H1 (cell line): Measurements from ENCODE around the gene RERG. TPM values are rescaled to one million over a fixed set of nuclear protein-coding genes. Genes with fewer than 3 reads are reported as not detected.

Source experiments
- CTCF ChIA-PET: fragments of 300-600 bp; sonication (Branson Sonifier 250); formaldehyde crosslinking; loops from one replicate; lab custom pipeline; 2021; ENCODE audit not compliant: partially characterized antibody; lab: Charles Lee
- POLR2A ChIA-PET: fragments of 300-600 bp; sonication (Branson Sonifier 250); formaldehyde crosslinking; loops from one replicate; lab custom pipeline; 2021; ENCODE audit warnings: inconsistent platforms; ENCODE audit not compliant: partially characterized antibody; lab: Charles Lee
- DNase-seq, 2 experiments: peaks; one replicate each; pipeline versions ENCODE4 v3.0.0 to v3.0.0-alpha.2; 2010 to 2022; ENCODE audit warnings: low spot score in 2 of 2, low read depth in 1 of 2, mixed read lengths in 1 of 2
- FAIRE-seq: peaks from 2 replicates; lab custom pipeline; 2011; peaks lifted over from hg19 to GRCh38; lab: Jason Lieb, UNC
- H2AFZ ChIP-seq: 2 replicates; pipeline ENCODE4 v1.8.1; 2012; ENCODE audit warnings: low read length, inconsistent platforms
- H2AK5ac ChIP-seq: 2 replicates; pipeline ENCODE4 v1.6.1; 2013; ENCODE audit warnings: low read depth, low read length
- H2BK120ac ChIP-seq: replicated peaks from 2 replicates; pipeline ENCODE3; 2013; ENCODE audit warnings: low read depth, low read length, inconsistent platforms
- H2BK12ac ChIP-seq: 2 replicates; pipeline ENCODE4 v1.6.1; 2013; ENCODE audit warnings: low read depth, low read length
- H2BK15ac ChIP-seq: 2 replicates; pipeline ENCODE4 v1.6.1; 2013; ENCODE audit warnings: low read length
- H2BK20ac ChIP-seq: 2 replicates; pipeline ENCODE4 v1.6.1; 2013; ENCODE audit warnings: low read length
- H2BK5ac ChIP-seq: 2 replicates; pipeline ENCODE4 v1.6.1; 2013; ENCODE audit warnings: low read depth, low read length
- H3K14ac ChIP-seq: 2 replicates; pipeline ENCODE4 v1.6.1; 2013; ENCODE audit warnings: inconsistent platforms; ENCODE audit not compliant: insufficient read length
- H3K18ac ChIP-seq: 2 replicates; pipeline ENCODE4 v1.6.1; 2013; ENCODE audit warnings: low read length; ENCODE audit errors: extremely low read depth
- H3K23ac ChIP-seq: 2 replicates; pipeline ENCODE4 v1.6.1; 2013; ENCODE audit warnings: inconsistent platforms; ENCODE audit not compliant: insufficient read length
- H3K23me2 ChIP-seq: 2 replicates; pipeline ENCODE4 v1.6.1; 2013; ENCODE audit warnings: low read depth, low read length
- H3K27ac ChIP-seq: 2 replicates; pipeline ENCODE4 v1.6.1; 2011; ENCODE audit warnings: low read depth, low read length, inconsistent platforms
- H3K27me3 ChIP-seq, 4 experiments: replicated peaks in 1 of 4; 1 replicate in 1 of 4; 2 replicates in 3 of 4; pipeline versions ENCODE4 v1.6.1 to v1.8.1; 2011 to 2013; ENCODE audit warnings: low read length in 3 of 4, mild to moderate bottlenecking in 3 of 4, inconsistent platforms in 2 of 4, mixed read lengths in 2 of 4, moderate library complexity in 1 of 4; ENCODE audit not compliant: control insufficient read depth in 3 of 4, insufficient read depth in 3 of 4; ENCODE audit errors: extremely low read depth in 1 of 4
- H3K36me3 ChIP-seq, 4 experiments: 2 replicates each; pipeline versions ENCODE4 v1.6.1 to v1.8.1; 2011 to 2013; ENCODE audit warnings: mild to moderate bottlenecking in 4 of 4, low read length in 3 of 4, moderate library complexity in 2 of 4, control low read depth in 1 of 4, inconsistent platforms in 1 of 4; ENCODE audit not compliant: insufficient read depth in 4 of 4, control insufficient read depth in 2 of 4
- H3K4ac ChIP-seq: replicated peaks from 2 replicates; pipeline ENCODE3; 2013; ENCODE audit warnings: low read length, low read depth, mixed read lengths, inconsistent platforms; ENCODE audit not compliant: insufficient read length
- H3K4me1 ChIP-seq, 4 experiments: replicated peaks in 1 of 4; 1 replicate in 1 of 4; 2 replicates in 3 of 4; pipeline versions ENCODE4 v1.6.1 to v1.8.1; 2011 to 2013; ENCODE audit warnings: low read length in 3 of 4, inconsistent platforms in 2 of 4, mixed read lengths in 1 of 4; ENCODE audit not compliant: insufficient read depth in 4 of 4, control insufficient read depth in 3 of 4
- H3K4me2 ChIP-seq, 2 experiments: 2 replicates each; pipeline versions ENCODE4 v1.6.1 to v1.8.1; 2011 to 2013; ENCODE audit warnings: low read depth in 2 of 2, low read length in 2 of 2, control low read depth in 1 of 2, inconsistent platforms in 1 of 2, mild to moderate bottlenecking in 1 of 2; ENCODE audit not compliant: insufficient read depth in 1 of 2
- H3K4me3 ChIP-seq, 4 experiments: fragments of 200-600, 300-600 bp in 1 of 4; sonication (generic), shearing (Covaris generic), sonication (Bioruptor Twin) in 1 of 4; 2 replicates each; pipeline versions ENCODE4 v1.5.1 to v1.8.1; 2011 to 2016; ENCODE audit warnings: low read length in 4 of 4, low read depth in 3 of 4, control low read depth in 2 of 4, inconsistent platforms in 2 of 4, mild to moderate bottlenecking in 2 of 4, mixed read lengths in 1 of 4, moderate library complexity in 1 of 4; ENCODE audit not compliant: insufficient read depth in 2 of 4; ENCODE audit errors: extremely low read depth in 1 of 4
- H3K56ac ChIP-seq: replicated peaks from 2 replicates; pipeline ENCODE3; 2013; ENCODE audit warnings: low read depth, mild to moderate bottlenecking, mixed read lengths, low read length, inconsistent platforms; ENCODE audit not compliant: insufficient read length
- H3K79me1 ChIP-seq: 2 replicates; pipeline ENCODE4 v1.6.1; 2013; ENCODE audit warnings: low read depth, low read length, control low read depth
- H3K79me2 ChIP-seq, 2 experiments: 2 replicates each; pipeline versions ENCODE4 v1.6.1 to v1.8.1; 2012 to 2013; ENCODE audit warnings: low read length in 2 of 2, mild to moderate bottlenecking in 2 of 2, inconsistent platforms in 1 of 2; ENCODE audit not compliant: insufficient read depth in 2 of 2, control insufficient read depth in 1 of 2
- H3K9ac ChIP-seq, 4 experiments: replicated peaks in 1 of 4; 1 replicate in 1 of 4; 2 replicates in 3 of 4; pipeline versions ENCODE4 v1.6.1 to v1.8.1; 2011 to 2013; ENCODE audit warnings: low read depth in 3 of 4, low read length in 3 of 4, control low read depth in 2 of 4, mild to moderate bottlenecking in 2 of 4, moderate library complexity in 2 of 4, inconsistent platforms in 1 of 4; ENCODE audit errors: extremely low read depth in 1 of 4
- H3K9me3 ChIP-seq, 2 experiments: 2 replicates each; pipeline versions ENCODE4 v1.6.1 to v1.8.1; 2012 to 2013; ENCODE audit warnings: mild to moderate bottlenecking in 2 of 2, moderate library complexity in 2 of 2, control low read depth in 1 of 2, inconsistent platforms in 1 of 2, low read depth in 1 of 2, low read length in 1 of 2, mixed read lengths in 1 of 2; ENCODE audit not compliant: insufficient read depth in 2 of 2
- H4K20me1 ChIP-seq, 2 experiments: replicated peaks in 1 of 2; 2 replicates each; pipeline versions ENCODE3 to v1.8.1; 2011 to 2013; ENCODE audit warnings: inconsistent platforms in 2 of 2, low read length in 2 of 2, mild to moderate bottlenecking in 1 of 2; ENCODE audit not compliant: insufficient read depth in 2 of 2, control insufficient read depth in 1 of 2
- H4K5ac ChIP-seq: 2 replicates; pipeline ENCODE4 v1.6.1; 2013; ENCODE audit warnings: low read length, low read depth, mixed read lengths, inconsistent platforms; ENCODE audit not compliant: insufficient read length
- H4K8ac ChIP-seq: 2 replicates; pipeline ENCODE4 v1.8.0; 2013; ENCODE audit warnings: mild to moderate bottlenecking, moderate library complexity, low read length, inconsistent platforms; ENCODE audit not compliant: insufficient read depth; ENCODE audit errors: extremely low read depth
- H4K91ac ChIP-seq: replicated peaks from 2 replicates; pipeline ENCODE3; 2013; ENCODE audit warnings: low read length, mixed read lengths, inconsistent platforms; ENCODE audit not compliant: insufficient read length
- BACH1 ChIP-seq: IDR thresholded peaks from 2 replicates; pipeline ENCODE4 v1.6.1; 2012; ENCODE audit warnings: low read length, improper control_type of control experiment
- BCL11A ChIP-seq, 2 experiments: IDR thresholded peaks; one replicate each; pipeline ENCODE4 v1.6.1; 2011; ENCODE audit warnings: low read depth in 2 of 2, low read length in 2 of 2, mild to moderate bottlenecking in 2 of 2
- CHD2 ChIP-seq: IDR thresholded peaks from 2 replicates; pipeline ENCODE4 v1.6.1; 2012; ENCODE audit warnings: low read length, improper control_type of control experiment
- FOSL1 ChIP-seq: IDR thresholded peaks from 2 replicates; pipeline ENCODE4 v1.6.1; 2011; ENCODE audit warnings: mild to moderate bottlenecking, low read depth, low read length, moderate library complexity; ENCODE audit not compliant: insufficient read depth
- GABPA ChIP-seq: IDR thresholded peaks from 2 replicates; pipeline ENCODE4 v1.6.1; 2011; ENCODE audit warnings: mild to moderate bottlenecking, low read length, moderate library complexity, borderline replicate concordance; ENCODE audit not compliant: insufficient read depth
- JUND ChIP-seq: IDR thresholded peaks from 2 replicates; pipeline ENCODE4 v1.6.1; 2011; ENCODE audit warnings: mild to moderate bottlenecking, improper control_type of control experiment, low read length
- MAFK ChIP-seq: IDR thresholded peaks from 2 replicates; pipeline ENCODE4 v1.6.1; 2012; ENCODE audit warnings: low read depth, mild to moderate bottlenecking, improper control_type of control experiment, low read length
- RXRA ChIP-seq: IDR thresholded peaks from 2 replicates; pipeline ENCODE4 v1.6.1; 2011; ENCODE audit warnings: low read depth, mild to moderate bottlenecking, low read length, moderate library complexity; ENCODE audit not compliant: insufficient read depth
- SP2 ChIP-seq: IDR thresholded peaks from 2 replicates; pipeline ENCODE4 v1.6.1; 2012; ENCODE audit warnings: mild to moderate bottlenecking, low read length, inconsistent platforms
- WGBS, 2 experiments: shearing (Covaris generic) in 1 of 2; methylation state at CpG; one replicate each; pipeline versions ENCODE4 v1.1.6 to v1.1.7; 2013 to 2015; ENCODE audit warnings: low lambda C conversion rate in 2 of 2, mixed read lengths in 2 of 2, inconsistent platforms in 1 of 2, low coverage in 1 of 2, missing lambda C conversion rate in 1 of 2; ENCODE audit not compliant: insufficient replicate concordance in 2 of 2, insufficient coverage in 1 of 2, insufficient read length in 1 of 2; ENCODE audit errors: extremely low coverage in 1 of 2, missing lambda C conversion rate in 1 of 2; 5-methylcytosine and 5-hydroxymethylcytosine counted together
- polyA plus RNA-seq, 7 experiments: library from polyadenylated mRNA; depleted of rRNA in 3 of 7; stranded (reverse) in 5 of 7; unstranded in 2 of 7; fragments of >200 nt in 5 of 7; fragments of 200-250 nt in 2 of 7; gene quantifications; 1 replicate in 5 of 7; 2 replicates in 1 of 7; 4 replicates in 1 of 7; pipeline versions ENCODE4 v1.2.1 to v1.2.3, GENCODE V29; 2011 to 2013; ENCODE audit warnings: missing spikeins in 2 of 7, mixed read lengths in 2 of 7
- total RNA-seq: library from RNA; stranded (reverse); fragmentation: NEBNext Ultra II Directional; extraction: Animal tissue kit (Norgen Biotek cat#: 25700); gene quantifications from 2 replicates; pipeline ENCODE4 v1.2.1, GENCODE V29; 2021
- TF ChIP-seq, protein P1 (sequence below): IDR thresholded peaks from 2 replicates; pipeline ENCODE4 v1.6.1; 2012; ENCODE audit warnings: inconsistent platforms

Gene RERG
- total and polyA plus RNA-seq, 2 of the 8 experiments (the other 6 are each of a cell fraction or from before 2014, with no cell fraction given): 0.12 to 0.86 TPM

DNA sequence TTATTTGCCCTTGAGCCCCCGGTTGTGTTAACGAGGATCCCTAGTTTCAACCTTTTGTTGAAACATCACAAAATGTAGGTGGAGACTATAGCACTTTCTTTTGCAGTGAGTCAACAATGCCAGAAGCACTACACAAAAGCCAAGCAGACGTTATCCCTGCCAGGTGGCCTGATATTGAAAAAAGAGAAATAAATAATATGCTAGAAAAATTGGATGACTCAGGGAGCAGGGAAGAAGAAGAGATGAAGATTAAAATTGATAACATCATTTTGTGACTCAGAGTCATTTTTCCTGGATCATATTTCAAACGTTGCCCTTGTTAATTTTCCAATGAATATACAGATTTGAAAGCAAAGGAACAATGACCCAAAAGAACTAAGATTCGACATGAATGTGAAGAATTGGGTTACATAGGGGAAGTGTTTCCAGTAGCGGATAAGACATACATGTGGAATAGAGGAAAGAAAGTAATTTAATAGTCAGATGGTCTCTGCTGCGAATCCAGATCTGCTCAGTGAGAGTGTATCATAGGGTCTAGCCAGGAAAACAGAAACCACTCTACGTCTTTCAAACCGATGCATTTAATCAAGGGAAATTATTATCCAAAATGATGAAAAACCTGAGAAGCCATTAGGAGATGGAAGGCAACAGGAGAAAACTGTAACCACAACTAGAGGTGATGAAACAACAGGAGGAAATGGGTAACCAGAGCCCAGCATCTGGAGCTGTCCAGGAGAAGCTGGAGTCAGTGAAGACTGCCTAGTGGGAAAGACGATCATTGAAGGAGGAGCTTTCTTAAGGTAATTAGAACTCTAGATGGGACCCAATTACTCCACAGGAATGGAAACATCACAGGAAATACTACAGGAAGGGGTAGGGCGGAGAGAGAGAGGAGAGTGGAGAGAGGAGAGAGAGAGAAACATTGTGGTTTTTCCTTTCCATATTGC, 57.9 kb downstream of the RERG start:
- H4K5ac ChIP-seq: no peak overlapping the region
- no peak overlapping the region for H3K14ac ChIP-seq
- no peak overlapping the region for H2BK15ac ChIP-seq
- no peak overlapping the region for H3K4me3 ChIP-seq
- H2BK12ac ChIP-seq: no peak overlapping the region
- WGBS, 2 experiments: 92% methylated on average over 11 of the region's 11 CpGs; no CpG with 5 or more reads in 1 of the 2 experiments
- no peaks in the 10 kb centered on the region for H3K9me3 ChIP-seq
- H2BK20ac ChIP-seq: no peak overlapping the region
- ChIA-PET POLR2A (interaction anchor here (1.8 kb wide), 1 partner anchor 16 kb away, joined by 3 read pairs; no protein-coding TSS in a partner anchor), CTCF (interaction anchor here (1.3 to 2.2 kb wide), 4 partner anchors 8 to 439 kb away, joined by 3 to 10 read pairs (median 4); partner anchors contain the start of gene RERG)
- H3K23ac ChIP-seq: no peak overlapping the region
- no peaks in the 10 kb centered on the region for H4K20me1 ChIP-seq
- no peak overlapping the region for H3K4ac ChIP-seq
- H4K91ac ChIP-seq: no peak overlapping the region
- H3K79me2 ChIP-seq: no peaks in the 10 kb centered on the region
- DNase-seq (no peak), FAIRE-seq (no peak)
- H3K36me3 ChIP-seq: no peaks in the 10 kb centered on the region
- no peak overlapping the region for H3K9ac ChIP-seq
- no peak overlapping the region for H3K56ac ChIP-seq
- no peak for TF ChIP-seq RXRA
- no peak for TF ChIP-seq FOSL1
- TF ChIP-seq BACH1: no peak
- TF ChIP-seq, protein P1, sequence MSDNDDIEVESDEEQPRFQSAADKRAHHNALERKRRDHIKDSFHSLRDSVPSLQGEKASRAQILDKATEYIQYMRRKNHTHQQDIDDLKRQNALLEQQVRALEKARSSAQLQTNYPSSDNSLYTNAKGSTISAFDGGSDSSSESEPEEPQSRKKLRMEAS: no peak
- TF ChIP-seq CHD2: no peak
- TF ChIP-seq SP2: no peak
- no peak for TF ChIP-seq GABPA
- no peak for TF ChIP-seq BCL11A (IDR thresholded peaks at IDR 0.05; ENCODE audit: low read depth in 2 of 2, low read length in 2 of 2)
- TF ChIP-seq MAFK: no peak
- no peak for TF ChIP-seq JUND
- no peak overlapping the region for H2AFZ ChIP-seq
- H3K27me3 ChIP-seq: no peaks in the 10 kb centered on the region
- no peak overlapping the region for H2BK5ac ChIP-seq
- H3K18ac ChIP-seq: no peak overlapping the region
- H3K79me1 ChIP-seq: no peaks in the 10 kb centered on the region
- no peak overlapping the region for H2AK5ac ChIP-seq
- H3K23me2 ChIP-seq: peaks cover 1% of the 10 kb centered on the region; the same call in 1 of the 2 replicates
- no peak overlapping the region for H2BK120ac ChIP-seq
- H4K8ac ChIP-seq: no peak overlapping the region
- H3K27ac ChIP-seq: no peak overlapping the region
- H3K4me2 ChIP-seq: no peak overlapping the region
- H3K4me1 ChIP-seq: no peaks in the 10 kb centered on the region
